Measurements from ENCODE around the gene TULP1. TPM values are rescaled to one million over a fixed set of nuclear protein-coding genes. Genes with fewer than 3 reads are reported as not detected.

Gene TULP1
- total RNA-seq, 1 donor from 2014 or later: under 0.01 TPM

- Histone ChIP-seq H3K36me3 (ENCODE audit: control insufficient read depth, insufficient read depth, low read length) (no peaks in the 10 kb centered on the region), H3K27me3 (ENCODE audit: control insufficient read depth, insufficient read depth, low read length) (no peaks in the 10 kb centered on the region), H3K4me3 (ENCODE audit: low read depth, low read length) (no peak overlapping the region)
- no peak for TF ChIP-seq CTCF (IDR thresholded peaks at IDR 0.05; ENCODE audit: insufficient read depth, low read length, severe bottlenecking)
- DNase-seq (ENCODE audit: low read depth): no peak
- no peak for FAIRE-seq
These were observed 40.6 kb upstream of the TULP1 start for GRCh38 chr6:35553315-35553714.

GRCh38 chr6:35552285-35552917, 39.7 kb upstream of the TULP1 start:
- FAIRE-seq: no peak
- Histone ChIP-seq H3K36me3 (ENCODE audit: control insufficient read depth, insufficient read depth, low read length) (no peaks in the 10 kb centered on the region), H3K27me3 (ENCODE audit: control insufficient read depth, insufficient read depth, low read length) (no peaks in the 10 kb centered on the region), H3K4me3 (ENCODE audit: low read depth, low read length) (no peak overlapping the region)
- DNase-seq (ENCODE audit: low read depth): peak; percentile 48
- TF ChIP-seq CTCF (IDR thresholded peaks at IDR 0.05; ENCODE audit: insufficient read depth, low read length, severe bottlenecking): peak; percentile 85

- no peak overlapping the region for H3K4me3 ChIP-seq (ENCODE audit: low read depth, low read length)
- no peak for TF ChIP-seq CTCF (IDR thresholded peaks at IDR 0.05; ENCODE audit: insufficient read depth, low read length, severe bottlenecking)
- H3K36me3 ChIP-seq (ENCODE audit: control insufficient read depth, insufficient read depth, low read length): no peaks in the 10 kb centered on the region
- no peaks in the 10 kb centered on the region for H3K27me3 ChIP-seq (ENCODE audit: control insufficient read depth, insufficient read depth, low read length)
- FAIRE-seq (no peak), DNase-seq (ENCODE audit: low read depth) (no peak)
These were observed 37.7 kb upstream of the TULP1 start for GRCh38 chr6:35550437-35550836.

- TF ChIP-seq CTCF (IDR thresholded peaks at IDR 0.05; ENCODE audit: insufficient read depth, low read length, severe bottlenecking): no peak
- no peak for FAIRE-seq
- H3K27me3 ChIP-seq (ENCODE audit: control insufficient read depth, insufficient read depth, low read length): no peaks in the 10 kb centered on the region
These were observed 35.0 kb upstream of the TULP1 start for GRCh38 chr6:35547676-35548075.

GRCh38 chr6:35544769-35545361, 32.2 kb upstream of the TULP1 start:
- DNase-seq (ENCODE audit: low read depth) (peak; percentile 43), FAIRE-seq (no peak)
- Histone ChIP-seq H3K4me3 (ENCODE audit: low read depth, low read length) (no peak overlapping the region), H3K27me3 (ENCODE audit: control insufficient read depth, insufficient read depth, low read length) (no peaks in the 10 kb centered on the region), H3K36me3 (ENCODE audit: control insufficient read depth, insufficient read depth, low read length) (no peaks in the 10 kb centered on the region)
- no peak for TF ChIP-seq CTCF (IDR thresholded peaks at IDR 0.05; ENCODE audit: insufficient read depth, low read length, severe bottlenecking)

More at GRCh38 chr6:35547676-35548075, 35.0 kb upstream of the TULP1 start:
- no peak overlapping the region for H3K4me3 ChIP-seq (ENCODE audit: low read depth, low read length)
- no peak for DNase-seq (ENCODE audit: low read depth)
- H3K36me3 ChIP-seq (ENCODE audit: control insufficient read depth, insufficient read depth, low read length): no peaks in the 10 kb centered on the region
